Heart right ventricle (tissue), 16 donors: Measurements from ENCODE around the gene KIF5C. TPM values are rescaled to one million over a fixed set of nuclear protein-coding genes. Genes with fewer than 3 reads are reported as not detected.

ENCODE experiments used
- ATAC-seq, 8 donors: fragments of 200-7000 bp; cut with Tn5 transposase; one replicate each; pipeline ENCODE4 v1.9.1; 2020; ENCODE audit warnings: mild to moderate bottlenecking in 8 of 8, moderate library complexity in 8 of 8, moderate number of reproducible peaks in 1 of 8
- DNase-seq, 2 donors: peaks; one replicate each; pipeline ENCODE4 v3.0.0-alpha.2; 2020
- H3K27ac ChIP-seq, 10 donors: fragments of 200-600 bp; sonication (generic) in 2 of 10; one replicate each; pipeline versions ENCODE4 v1.5.0 to v1.8.0; 2020 to 2022; ENCODE audit warnings: mild to moderate bottlenecking in 3 of 10
- H3K27me3 ChIP-seq, 7 donors: fragments of 200-600 bp; one replicate each; pipeline ENCODE4 v1.8.0; 2021 to 2022; ENCODE audit warnings: mild to moderate bottlenecking in 2 of 7
- H3K36me3 ChIP-seq, 9 donors: fragments of 200-600 bp; sonication (generic) in 1 of 9; one replicate each; pipeline versions ENCODE4 v1.5.0 to v1.8.0; 2020 to 2022; ENCODE audit warnings: mild to moderate bottlenecking in 2 of 9
- H3K4me1 ChIP-seq, 9 donors: fragments of 200-600 bp; sonication (generic) in 1 of 9; one replicate each; pipeline versions ENCODE4 v1.5.0 to v1.8.0; 2020 to 2022; ENCODE audit warnings: mild to moderate bottlenecking in 4 of 9
- H3K4me3 ChIP-seq, 10 donors: fragments of 200-600 bp; sonication (generic) in 2 of 10; one replicate each; pipeline versions ENCODE4 v1.5.0 to v1.8.0; 2020 to 2022; ENCODE audit warnings: mild to moderate bottlenecking in 7 of 10, moderate library complexity in 2 of 10
- H3K9me3 ChIP-seq, 11 donors: fragments of 200-600 bp in 10 of 11; sonication (generic) in 2 of 11; one replicate each; pipeline versions ENCODE4 v1.5.0 to v1.8.0; 2013 to 2022; ENCODE audit warnings: mild to moderate bottlenecking in 2 of 11, control low read depth in 1 of 11, moderate library complexity in 1 of 11
- WGBS, 2 donors: extraction: QIAGEN DNeasy Blood & Tissue Kit; methylation state at CpG; one replicate each; pipeline ENCODE4 v1.1.7; 2013; ENCODE audit warnings: inconsistent platforms in 1 of 2; 5-methylcytosine and 5-hydroxymethylcytosine counted together
- intact Hi-C, 10 donors: fragments of 100-400 bp; cut with DNase I; formaldehyde crosslinking; loops; one replicate each; pipeline versions ENCODE4 v1.11.1 to v1.14.2; 2022
- polyA plus RNA-seq, 2 donors: library from polyadenylated mRNA; stranded (reverse); fragments of 200-250 nt; gene quantifications; one replicate each; pipeline ENCODE4 v1.2.3, GENCODE V29; 2013
- total RNA-seq, 10 donors: library from RNA; stranded (reverse); fragmentation: NEBNext Ultra II Directional in 3 of 10; extraction: Animal tissue kit (Norgen Biotek cat#: 25700) in 3 of 10; gene quantifications; one replicate each; pipeline versions ENCODE4 v1.2.1 to v1.2.4, GENCODE V29; 2021 to 2023
- TF ChIP-seq, protein P1 (sequence below), 9 donors: fragments of 200-600 bp; sonication (generic) in 2 of 9; IDR thresholded peaks; one replicate each; pipeline versions ENCODE4 v1.5.0 to v1.8.0; 2021 to 2022; ENCODE audit warnings: antibody characterized with exemption in 9 of 9, mild to moderate bottlenecking in 5 of 9, moderate library complexity in 1 of 9
- donor health status: Arrhythmogenic right ventricular cardiomyopathy.
- donor health status: ischemic (EF 13 %, LVEDD 7.1; RV severe dilation, severe dysfunction).
- donor health status: healthy with polysubstance abuse.
- donor health status: DM: no; HTN: yes; CAD: no.
- donor health status: DM: no; HTN: no; CAD: no.
- donor health status: ischemic (EF 25% LVEDD 6.9; RV normal size, moderate dysfunction).
- donor health status: ischemic (EF 25% LVEDD 5.7; RV mildly dilated, moderate dysfunction).
- donor health status: healthy.
- donor health status: DM: yes; HTN: yes; CAD: no.
- donor health status: Ischemic cardiomyopathy.
- donor health status: ischemic (EF 35%, LVEDD 5.7; RV mildly dilated, moderate dysfunction).
- donor health status: nonischemic (EF 11% LVEDD 7.7; RV severe dilation, severe dysfunction).
- donor health status: DM: yes; HTN: yes; CAD: no.
- donor health status: PGD.
- donor health status: ischemic (EF 29% LVEDD 5.4; RV normal size, mild dysfunction).
- donor health status: nonischemic (EF 23%, LVEDD 6.1; RV moderate dilation, normal function).

Gene KIF5C
- total and polyA plus RNA-seq, 12 donors: 0.21 to 0.94 (median 0.42) TPM

DNA sequence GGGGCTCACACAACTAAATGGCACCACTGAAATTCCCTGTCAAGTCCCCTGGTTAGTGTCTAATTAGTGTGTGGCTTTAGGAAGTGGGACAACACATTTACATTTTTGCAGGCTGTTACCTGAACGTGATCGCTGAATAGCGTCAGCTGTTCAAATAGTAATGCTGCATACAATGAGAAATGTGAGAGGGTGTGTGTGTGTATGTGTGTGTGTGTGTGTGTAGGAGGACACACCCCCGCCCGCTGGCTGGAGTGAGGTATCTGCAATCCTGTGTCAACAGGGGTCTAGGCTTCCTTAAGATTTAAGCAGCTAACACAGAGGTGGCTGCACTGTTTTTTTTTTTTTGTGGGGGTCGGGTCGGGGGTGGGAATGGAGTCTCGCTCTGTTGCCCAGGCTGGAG, 158.7 kb downstream of the KIF5C start:
- H3K27me3 ChIP-seq: peaks cover 7 to 67% (median 45%) of the 10 kb centered on the region in 7 donors
- no peak overlapping the region for H3K4me3 ChIP-seq
- ATAC-seq (no peak), DNase-seq (no peak)
- H3K36me3 ChIP-seq: no peaks in the 10 kb centered on the region
- intact Hi-C loops: no loop called here
- H3K4me1 ChIP-seq: no peaks in the 10 kb centered on the region
- TF ChIP-seq, protein P1, sequence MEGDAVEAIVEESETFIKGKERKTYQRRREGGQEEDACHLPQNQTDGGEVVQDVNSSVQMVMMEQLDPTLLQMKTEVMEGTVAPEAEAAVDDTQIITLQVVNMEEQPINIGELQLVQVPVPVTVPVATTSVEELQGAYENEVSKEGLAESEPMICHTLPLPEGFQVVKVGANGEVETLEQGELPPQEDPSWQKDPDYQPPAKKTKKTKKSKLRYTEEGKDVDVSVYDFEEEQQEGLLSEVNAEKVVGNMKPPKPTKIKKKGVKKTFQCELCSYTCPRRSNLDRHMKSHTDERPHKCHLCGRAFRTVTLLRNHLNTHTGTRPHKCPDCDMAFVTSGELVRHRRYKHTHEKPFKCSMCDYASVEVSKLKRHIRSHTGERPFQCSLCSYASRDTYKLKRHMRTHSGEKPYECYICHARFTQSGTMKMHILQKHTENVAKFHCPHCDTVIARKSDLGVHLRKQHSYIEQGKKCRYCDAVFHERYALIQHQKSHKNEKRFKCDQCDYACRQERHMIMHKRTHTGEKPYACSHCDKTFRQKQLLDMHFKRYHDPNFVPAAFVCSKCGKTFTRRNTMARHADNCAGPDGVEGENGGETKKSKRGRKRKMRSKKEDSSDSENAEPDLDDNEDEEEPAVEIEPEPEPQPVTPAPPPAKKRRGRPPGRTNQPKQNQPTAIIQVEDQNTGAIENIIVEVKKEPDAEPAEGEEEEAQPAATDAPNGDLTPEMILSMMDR (IDR thresholded peaks at IDR 0.05): no peak
- no peak overlapping the region for H3K27ac ChIP-seq
- 77 to 79% methylated on average over 8 of the region's 8 CpGs for WGBS, 2 donors
- H3K9me3 ChIP-seq: no peaks in the 10 kb centered on the region

DNA sequence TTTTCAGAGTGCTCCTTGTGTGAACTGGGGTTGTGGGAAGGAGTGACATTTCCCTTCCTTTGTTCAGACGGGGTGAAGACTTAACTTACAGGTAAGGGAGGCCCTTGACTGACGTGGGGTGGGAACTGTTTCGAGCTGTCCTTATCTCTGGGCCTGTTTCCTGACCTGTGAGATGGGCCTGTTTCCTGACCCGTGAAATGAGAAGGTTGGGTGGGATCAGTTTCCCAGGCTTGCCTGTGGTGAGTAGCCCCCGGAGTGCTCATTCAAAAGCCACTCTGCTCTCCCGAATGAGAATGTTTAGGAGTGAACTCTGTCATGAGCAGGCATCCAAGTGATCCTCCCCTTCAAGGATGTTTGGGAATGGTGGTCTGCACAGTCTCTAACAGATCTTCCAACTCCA, 159.4 kb downstream of the KIF5C start:
- DNase-seq (no peak), ATAC-seq (no peak)
- 58 to 64% methylated on average over 6 of the region's 6 CpGs for WGBS, 2 donors
- H3K27ac ChIP-seq: no peak overlapping the region
- H3K36me3 ChIP-seq: no peaks in the 10 kb centered on the region
- H3K4me1 ChIP-seq: peaks cover 0 to 3% (median 0%) of the 10 kb centered on the region in 9 donors
- H3K4me3 ChIP-seq: no peak overlapping the region
- TF ChIP-seq, protein P1 (IDR thresholded peaks at IDR 0.05): no peak
- no peaks in the 10 kb centered on the region for H3K9me3 ChIP-seq
- peaks cover 7 to 71% (median 48%) of the 10 kb centered on the region in 7 donors for H3K27me3 ChIP-seq
- intact Hi-C loops: no loop called here

DNA sequence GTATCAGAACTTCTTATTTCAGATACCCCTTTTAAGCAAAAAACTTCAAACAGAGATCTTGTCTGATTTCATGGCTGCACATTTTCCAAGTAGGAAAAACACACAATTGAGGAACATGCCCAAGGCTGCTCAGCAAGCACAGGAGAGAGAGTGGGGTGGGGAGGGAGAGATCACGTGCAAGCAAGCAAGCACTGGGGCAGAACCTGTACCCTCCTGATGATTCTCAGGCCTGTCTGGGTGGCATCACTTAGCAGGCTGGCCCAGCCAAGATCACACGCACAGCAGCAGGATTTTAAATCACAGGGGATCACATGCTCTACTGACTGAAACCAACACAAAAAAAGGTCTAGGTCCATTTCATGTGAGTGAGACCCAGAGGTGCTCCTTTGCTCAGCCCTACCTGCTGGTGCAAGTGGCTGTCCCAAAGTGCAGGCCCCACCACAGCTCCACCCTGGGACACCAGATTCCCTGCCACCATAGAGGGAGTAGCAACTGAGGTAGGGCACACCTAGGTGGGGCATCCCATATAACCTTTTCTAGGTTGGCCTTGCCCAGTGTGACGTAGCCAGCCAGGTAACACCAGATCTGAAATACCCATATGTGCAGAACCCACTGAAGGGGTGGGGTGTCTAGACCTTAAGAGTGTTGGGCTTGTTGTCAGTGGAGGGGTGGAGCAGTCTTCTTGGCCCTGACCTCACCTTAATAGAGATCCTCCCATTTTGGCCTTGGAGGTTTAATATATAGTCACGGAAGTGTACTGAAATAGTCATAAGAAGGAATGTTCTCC, 161.7 kb downstream of the KIF5C start:
- ATAC-seq (no peak), DNase-seq (no peak)
- Histone ChIP-seq H3K9me3 (no peaks in the 10 kb centered on the region), H3K4me3 (no peak overlapping the region), H3K36me3 (no peaks in the 10 kb centered on the region), H3K27ac (no peak overlapping the region), H3K27me3 (peaks cover 7 to 59% (median 50%) of the 10 kb centered on the region in 7 donors), H3K4me1 (peaks cover 0 to 3% (median 0%) of the 10 kb centered on the region in 9 donors)
- TF ChIP-seq, protein P1 (IDR thresholded peaks at IDR 0.05): no peak
- intact Hi-C loops: no loop called here
- WGBS, 2 donors: 87% methylated on average over 4 of the region's 4 CpGs

DNA sequence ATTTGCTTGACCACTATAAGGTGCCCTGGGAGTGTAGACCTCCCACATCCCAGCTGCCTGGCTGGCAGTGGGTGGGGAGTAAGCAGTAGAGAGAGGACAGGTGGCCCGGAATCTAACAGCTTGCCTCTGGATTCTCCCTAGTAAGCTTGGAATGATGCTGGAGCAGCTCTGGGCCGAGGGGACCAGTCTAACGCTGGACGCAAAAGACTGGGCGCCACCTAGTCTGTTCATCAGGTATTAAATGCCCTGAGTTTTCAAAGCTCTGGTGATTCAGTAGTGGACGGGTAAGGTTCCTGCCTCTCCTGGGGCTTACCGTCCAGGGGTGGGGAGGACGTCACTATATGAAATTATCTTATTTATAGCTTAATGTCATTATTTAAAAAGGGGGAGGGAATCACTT, 162.8 kb downstream of the KIF5C start:
- peaks cover 7 to 57% (median 53%) of the 10 kb centered on the region in 7 donors for H3K27me3 ChIP-seq
- TF ChIP-seq, protein P1 (IDR thresholded peaks at IDR 0.05): no peak
- ATAC-seq: no peak
- H3K4me1 ChIP-seq: peaks cover 0 to 3% (median 0%) of the 10 kb centered on the region in 9 donors
- intact Hi-C loops: no loop called here
- H3K9me3 ChIP-seq: no peaks in the 10 kb centered on the region
- DNase-seq: no peak
- 55 to 61% methylated on average over 8 of the region's 8 CpGs for whole genome bisulfite sequencing, 2 donors
- no peak overlapping the region for H3K27ac ChIP-seq
- no peaks in the 10 kb centered on the region for H3K36me3 ChIP-seq
- no peak overlapping the region for H3K4me3 ChIP-seq
